Vagina (tissue), 2 donors: ENCODE results near the gene PAPOLB. TPM values are rescaled to one million over a fixed set of nuclear protein-coding genes. Genes with fewer than 3 reads are reported as not detected.

Experiments used
- DNase-seq, 2 donors: peaks; one replicate each; pipeline ENCODE4 v3.0.0-alpha.2; 2017; ENCODE audit errors: extremely low spot score in 2 of 2
- H3K27ac ChIP-seq: fragments of 200-600 bp; sonication (generic); one replicate; pipeline ENCODE4 v1.5.1; 2019
- H3K27me3 ChIP-seq: fragments of 200-600 bp; sonication (generic); one replicate; pipeline ENCODE4 v1.5.1; 2019
- H3K36me3 ChIP-seq, 2 donors: fragments of 200-600 bp; sonication (generic); one replicate each; pipeline ENCODE4 v1.5.1; 2017 to 2019
- H3K4me1 ChIP-seq: fragments of 200-600 bp; sonication (generic); one replicate; pipeline ENCODE4 v1.5.1; 2019
- H3K4me3 ChIP-seq, 2 donors: fragments of 200-600 bp; sonication (generic); 1 replicate in 1 of 2; 2 replicates in 1 of 2; pipeline ENCODE4 v1.5.1; 2016 to 2019
- H3K9me3 ChIP-seq: fragments of 200-600 bp; sonication (generic); one replicate; pipeline ENCODE4 v1.5.1; 2019
- POLR2A ChIP-seq, 2 donors: fragments of 450-650 bp; IDR thresholded peaks; one replicate each; pipeline ENCODE4 v1.6.1; 2017; ENCODE audit warnings: antibody characterized with exemption in 2 of 2, mild to moderate bottlenecking in 2 of 2, moderate library complexity in 2 of 2
- POLR2AphosphoS5 ChIP-seq, 2 donors: sonication (generic); formaldehyde crosslinking; IDR thresholded peaks; one replicate each; pipeline ENCODE4 v1.9.0; 2017; ENCODE audit warnings: antibody characterized with exemption in 2 of 2, mild to moderate bottlenecking in 2 of 2, low read depth in 1 of 2; ENCODE audit not compliant: insufficient read depth in 1 of 2
- intact Hi-C: fragments of 100-400 bp; cut with DNase I; formaldehyde crosslinking; loops from one replicate; pipeline ENCODE4 v1.15.1; 2023
- total RNA-seq: library from RNA; depleted of rRNA; stranded (reverse); fragments of >200 nt; gene quantifications from one replicate; pipeline ENCODE4 v1.2.3, GENCODE V29; 2016
- TF ChIP-seq, protein P1 (sequence below), 3 experiments: fragments of 450-650 bp in 2 of 3; fragments of 200-600 bp in 1 of 3; sonication (generic) in 1 of 3; IDR thresholded peaks; one replicate each; pipeline ENCODE4 v1.5.1; 2017 to 2019; ENCODE audit warnings: antibody characterized with exemption in 3 of 3, mild to moderate bottlenecking in 2 of 3, moderate library complexity in 2 of 3

PAPOLB gene
- total RNA-seq, 1 donor from 2014 or later, result not detected

DNA sequence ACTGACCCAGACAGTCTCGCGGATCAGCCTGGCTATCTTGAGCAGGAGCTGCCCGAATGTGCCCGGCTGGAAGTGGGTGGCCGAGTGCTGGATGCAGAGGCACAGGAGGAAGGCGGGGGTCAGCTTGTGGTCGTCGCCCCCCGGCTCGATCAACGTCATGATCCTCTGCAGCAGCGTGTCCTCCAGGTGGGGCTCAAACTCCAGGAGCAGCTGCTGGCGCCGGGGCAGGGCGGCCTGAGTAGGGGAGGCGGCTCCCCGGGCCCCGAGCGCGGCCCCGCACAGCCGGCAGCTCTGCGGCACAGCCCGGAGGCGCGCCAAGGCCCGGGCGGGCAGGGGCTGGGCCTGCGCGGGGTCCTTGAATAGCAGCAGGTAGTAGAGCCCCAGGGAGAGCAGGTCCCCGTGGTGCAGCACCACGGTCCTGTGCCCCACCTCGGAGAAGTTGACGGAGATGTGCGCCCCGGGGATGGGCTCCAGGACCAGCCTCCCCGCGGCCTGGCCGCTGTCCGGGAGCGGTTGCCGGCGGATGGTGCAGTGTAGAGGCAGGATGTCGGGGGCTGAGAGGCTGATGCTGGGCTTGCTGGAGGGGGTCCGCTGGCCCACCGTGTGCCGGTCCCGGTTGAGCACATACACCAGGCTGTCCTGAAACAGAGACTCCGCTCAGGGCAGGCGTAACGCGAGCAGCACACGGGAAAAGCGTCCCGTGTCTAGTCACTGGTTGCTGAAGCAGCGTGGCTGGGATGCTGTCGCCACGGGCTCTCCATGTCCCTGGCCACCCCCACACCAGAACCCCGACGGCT lies 27.0 kb downstream of the PAPOLB start:
- Histone ChIP-seq H3K27ac (no peak overlapping the region), H3K4me1 (no peaks in the 10 kb centered on the region), H3K27me3 (no peaks in the 10 kb centered on the region), H3K9me3 (no peaks in the 10 kb centered on the region), H3K36me3 (no peaks in the 10 kb centered on the region), H3K4me3 (no peak overlapping the region)
- intact Hi-C loops, result no loop called here
- TF ChIP-seq, protein P1, sequence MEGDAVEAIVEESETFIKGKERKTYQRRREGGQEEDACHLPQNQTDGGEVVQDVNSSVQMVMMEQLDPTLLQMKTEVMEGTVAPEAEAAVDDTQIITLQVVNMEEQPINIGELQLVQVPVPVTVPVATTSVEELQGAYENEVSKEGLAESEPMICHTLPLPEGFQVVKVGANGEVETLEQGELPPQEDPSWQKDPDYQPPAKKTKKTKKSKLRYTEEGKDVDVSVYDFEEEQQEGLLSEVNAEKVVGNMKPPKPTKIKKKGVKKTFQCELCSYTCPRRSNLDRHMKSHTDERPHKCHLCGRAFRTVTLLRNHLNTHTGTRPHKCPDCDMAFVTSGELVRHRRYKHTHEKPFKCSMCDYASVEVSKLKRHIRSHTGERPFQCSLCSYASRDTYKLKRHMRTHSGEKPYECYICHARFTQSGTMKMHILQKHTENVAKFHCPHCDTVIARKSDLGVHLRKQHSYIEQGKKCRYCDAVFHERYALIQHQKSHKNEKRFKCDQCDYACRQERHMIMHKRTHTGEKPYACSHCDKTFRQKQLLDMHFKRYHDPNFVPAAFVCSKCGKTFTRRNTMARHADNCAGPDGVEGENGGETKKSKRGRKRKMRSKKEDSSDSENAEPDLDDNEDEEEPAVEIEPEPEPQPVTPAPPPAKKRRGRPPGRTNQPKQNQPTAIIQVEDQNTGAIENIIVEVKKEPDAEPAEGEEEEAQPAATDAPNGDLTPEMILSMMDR (IDR thresholded peaks at IDR 0.05), result no peak
- no peak for TF ChIP-seq POLR2A (IDR thresholded peaks at IDR 0.05)
- no peak for TF ChIP-seq POLR2AphosphoS5 (IDR thresholded peaks at IDR 0.05; ENCODE audit: insufficient read depth in 1 of 2, low read depth in 1 of 2)
- no peak for DNase-seq

- TF ChIP-seq POLR2A (IDR thresholded peaks at IDR 0.05), result no peak
- TF ChIP-seq POLR2AphosphoS5 (IDR thresholded peaks at IDR 0.05; ENCODE audit: insufficient read depth in 1 of 2, low read depth in 1 of 2), result no peak
- TF ChIP-seq, protein P1 (IDR thresholded peaks at IDR 0.05), result no peak
- Histone ChIP-seq H3K27me3 (no peaks in the 10 kb centered on the region), H3K9me3 (no peaks in the 10 kb centered on the region), H3K4me1 (no peaks in the 10 kb centered on the region), H3K4me3 (no peak overlapping the region), H3K27ac (no peak overlapping the region), H3K36me3 (no peaks in the 10 kb centered on the region)
- intact Hi-C loops, result no loop called here
- no peak for DNase-seq
Measured at GRCh38 chr7:4833691-4834600, 27.9 kb downstream of the PAPOLB start.

GRCh38 chr7:4833176-4833575 lies 28.7 kb downstream of the PAPOLB start:
- no peak for DNase-seq
- H3K27me3 ChIP-seq, result no peaks in the 10 kb centered on the region
- no peak overlapping the region for H3K4me3 ChIP-seq
- TF ChIP-seq POLR2A (IDR thresholded peaks at IDR 0.05) (no peak), POLR2AphosphoS5 (IDR thresholded peaks at IDR 0.05; ENCODE audit: insufficient read depth in 1 of 2, low read depth in 1 of 2) (no peak)
- TF ChIP-seq, protein P1 (IDR thresholded peaks at IDR 0.05), result no peak
- H3K9me3 ChIP-seq, result no peaks in the 10 kb centered on the region
- H3K4me1 ChIP-seq, result no peaks in the 10 kb centered on the region
- H3K27ac ChIP-seq, result no peak overlapping the region
- intact Hi-C loops, result no loop called here
- H3K36me3 ChIP-seq, result no peaks in the 10 kb centered on the region

- H3K4me1 ChIP-seq, result no peaks in the 10 kb centered on the region
- no peaks in the 10 kb centered on the region for H3K27me3 ChIP-seq
- intact Hi-C loops, result no loop called here
- no peak overlapping the region for H3K27ac ChIP-seq
- no peaks in the 10 kb centered on the region for H3K36me3 ChIP-seq
- no peak for TF ChIP-seq POLR2A (IDR thresholded peaks at IDR 0.05)
- TF ChIP-seq POLR2AphosphoS5 (IDR thresholded peaks at IDR 0.05; ENCODE audit: insufficient read depth in 1 of 2, low read depth in 1 of 2), result no peak
- TF ChIP-seq, protein P1 (IDR thresholded peaks at IDR 0.05), result no peak
- no peak overlapping the region for H3K4me3 ChIP-seq
- DNase-seq, result no peak
- H3K9me3 ChIP-seq, result no peaks in the 10 kb centered on the region
Measured at GRCh38 chr7:4832711-4833110, 29.1 kb downstream of the PAPOLB start.
